NB4 (cell line): ENCODE data around the gene SGIP1.

Experiments used
- CTCF ChIP-seq: IDR thresholded peaks from one replicate; pipeline ENCODE4 v1.5.1; 2012; ENCODE audit warnings: low read depth, low read length
- POLR2A ChIP-seq: IDR thresholded peaks from 2 replicates; pipeline ENCODE4 v1.6.1; 2011; ENCODE audit warnings: mild to moderate bottlenecking; ENCODE audit not compliant: insufficient read length; ENCODE audit errors: extremely low read depth

GRCh38 chr1:66769512-66770229, 235.7 kb downstream of the SGIP1 start:
- TF ChIP-seq POLR2A (no peak), CTCF (no peak)
